HCT116 (cell line): Measurements from ENCODE around the gene GNB5.

Experiments
- CBX3 ChIP-seq: IDR thresholded peaks from 2 replicates; pipeline ENCODE4 v1.6.1; 2012; ENCODE audit warnings: low read depth
- CEBPB ChIP-seq: IDR thresholded peaks from 2 replicates; pipeline ENCODE4 v1.6.1; 2012; ENCODE audit warnings: low read depth
- EZH2 ChIP-seq: fragments of 200-600 bp; sonication (generic); IDR thresholded peaks from 2 replicates; pipeline ENCODE4 v1.6.1; 2017; ENCODE audit warnings: antibody characterized with exemption, mixed run types
- POLR2A ChIP-seq: IDR thresholded peaks from 2 replicates; pipeline ENCODE4 v1.7.0; 2011; ENCODE audit warnings: borderline replicate concordance; ENCODE audit not compliant: insufficient read depth, insufficient read length; ENCODE audit errors: extremely low read depth
- POLR2AphosphoS5 ChIP-seq: IDR thresholded peaks from 2 replicates; pipeline ENCODE4 v1.6.1; 2011; ENCODE audit warnings: mild to moderate bottlenecking, low read depth, low read length, moderate library complexity
- TF ChIP-seq, protein P1 (sequence below): IDR thresholded peaks from 2 replicates; pipeline ENCODE4 v1.6.1; 2012
- TF ChIP-seq, protein P2 (sequence below), 3 experiments: fragments of 200-600 bp in 1 of 3; sonication (generic) in 1 of 3; IDR thresholded peaks in 2 of 3; conservative IDR thresholded peaks in 1 of 3; 2 replicates each; pipeline ENCODE4 v1.5.1; 2012 to 2017; ENCODE audit warnings: low read depth in 2 of 3, low read length in 2 of 3, antibody characterized with exemption in 1 of 3, borderline replicate concordance in 1 of 3, control low read depth in 1 of 3, mild to moderate bottlenecking in 1 of 3, mixed read lengths in 1 of 3, mixed run types in 1 of 3, moderate library complexity in 1 of 3; ENCODE audit not compliant: insufficient read depth in 1 of 3

DNA sequence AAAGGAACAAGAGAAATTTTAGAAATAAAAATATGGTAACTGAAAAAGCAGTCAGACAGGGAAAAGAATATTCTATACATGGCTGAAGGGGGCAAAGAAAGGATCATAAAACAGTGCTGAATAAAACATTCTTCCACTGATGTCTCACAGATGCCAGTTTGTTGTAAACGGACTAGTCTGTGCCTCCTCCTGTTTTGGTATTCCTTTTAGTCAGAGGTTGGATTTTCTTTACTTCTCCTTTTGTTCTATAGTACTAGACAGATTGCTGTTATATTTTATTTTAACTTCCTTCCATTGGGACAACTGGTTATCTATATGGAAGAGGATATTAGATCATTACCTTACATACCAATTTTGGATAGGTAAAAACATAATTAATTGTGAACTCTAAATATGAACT lies 16.0 kb upstream of the GNB5 start:
- TF ChIP-seq, protein P1, sequence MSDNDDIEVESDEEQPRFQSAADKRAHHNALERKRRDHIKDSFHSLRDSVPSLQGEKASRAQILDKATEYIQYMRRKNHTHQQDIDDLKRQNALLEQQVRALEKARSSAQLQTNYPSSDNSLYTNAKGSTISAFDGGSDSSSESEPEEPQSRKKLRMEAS = no peak
- TF ChIP-seq, protein P2, sequence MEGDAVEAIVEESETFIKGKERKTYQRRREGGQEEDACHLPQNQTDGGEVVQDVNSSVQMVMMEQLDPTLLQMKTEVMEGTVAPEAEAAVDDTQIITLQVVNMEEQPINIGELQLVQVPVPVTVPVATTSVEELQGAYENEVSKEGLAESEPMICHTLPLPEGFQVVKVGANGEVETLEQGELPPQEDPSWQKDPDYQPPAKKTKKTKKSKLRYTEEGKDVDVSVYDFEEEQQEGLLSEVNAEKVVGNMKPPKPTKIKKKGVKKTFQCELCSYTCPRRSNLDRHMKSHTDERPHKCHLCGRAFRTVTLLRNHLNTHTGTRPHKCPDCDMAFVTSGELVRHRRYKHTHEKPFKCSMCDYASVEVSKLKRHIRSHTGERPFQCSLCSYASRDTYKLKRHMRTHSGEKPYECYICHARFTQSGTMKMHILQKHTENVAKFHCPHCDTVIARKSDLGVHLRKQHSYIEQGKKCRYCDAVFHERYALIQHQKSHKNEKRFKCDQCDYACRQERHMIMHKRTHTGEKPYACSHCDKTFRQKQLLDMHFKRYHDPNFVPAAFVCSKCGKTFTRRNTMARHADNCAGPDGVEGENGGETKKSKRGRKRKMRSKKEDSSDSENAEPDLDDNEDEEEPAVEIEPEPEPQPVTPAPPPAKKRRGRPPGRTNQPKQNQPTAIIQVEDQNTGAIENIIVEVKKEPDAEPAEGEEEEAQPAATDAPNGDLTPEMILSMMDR (IDR thresholded peaks at IDR 0.05 in 2 of 3, conservative IDR thresholded peaks at IDR 0.05 in 1 of 3; ENCODE audit: borderline replicate concordance in 1 of 3, insufficient read depth in 1 of 3, low read depth in 2 of 3, low read length in 2 of 3) = no peak
- TF ChIP-seq CEBPB = no peak
- no peak for TF ChIP-seq EZH2
- TF ChIP-seq POLR2A = no peak
- TF ChIP-seq CBX3 = no peak
- no peak for TF ChIP-seq POLR2AphosphoS5
